GM19438 (cell line): ENCODE measurements around the gene COIL.

Experiments used
- ATAC-seq: cut with Tn5 transposase; IDR thresholded peaks from one replicate; pipeline ENCODE4 v1.9.1; 2021; ENCODE audit warnings: low read depth; ENCODE audit not compliant: unreplicated experiment

The COIL gene

GRCh38 chr17:56937687-56938086, 23.2 kb downstream of the COIL start:
- no peak for ATAC-seq

DNA sequence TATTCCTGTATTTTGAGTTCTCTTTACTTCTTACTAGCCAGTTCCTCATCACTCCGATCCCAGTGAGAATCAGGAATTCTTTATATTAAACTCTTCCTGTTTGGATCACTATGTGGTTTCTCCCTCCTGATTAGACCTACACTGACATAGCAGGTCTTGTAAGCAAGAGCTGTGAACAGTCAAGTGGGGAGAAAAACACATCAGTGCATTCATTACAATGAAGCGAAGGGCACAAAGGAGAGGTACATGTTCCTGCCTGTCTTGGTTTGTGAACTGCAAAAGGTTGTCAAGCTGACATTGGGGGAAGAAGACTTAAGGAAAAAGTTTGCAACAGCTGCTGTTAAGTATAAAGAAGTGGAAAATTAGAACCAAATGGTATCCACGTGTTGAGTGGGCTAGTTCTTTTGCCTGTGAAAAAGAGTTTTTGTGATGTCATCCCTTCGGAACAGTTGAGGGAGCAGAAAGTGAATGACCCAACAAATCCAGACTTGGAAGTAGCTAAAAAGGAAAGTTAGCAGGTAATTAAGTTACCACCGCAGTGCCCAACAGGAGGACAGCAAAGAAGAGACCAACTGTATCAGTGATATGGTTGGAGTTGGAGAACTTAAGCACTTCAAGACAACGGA, 24.0 kb downstream of the COIL start:
- no peak for ATAC-seq

GRCh38 chr17:56935461-56935860, 25.4 kb downstream of the COIL start:
- ATAC-seq, result no peak

GRCh38 chr17:56934280-56934679, 26.6 kb downstream of the COIL start:
- no peak for ATAC-seq

GRCh38 chr17:56933868-56934267, 27.0 kb downstream of the COIL start:
- no peak for ATAC-seq

DNA sequence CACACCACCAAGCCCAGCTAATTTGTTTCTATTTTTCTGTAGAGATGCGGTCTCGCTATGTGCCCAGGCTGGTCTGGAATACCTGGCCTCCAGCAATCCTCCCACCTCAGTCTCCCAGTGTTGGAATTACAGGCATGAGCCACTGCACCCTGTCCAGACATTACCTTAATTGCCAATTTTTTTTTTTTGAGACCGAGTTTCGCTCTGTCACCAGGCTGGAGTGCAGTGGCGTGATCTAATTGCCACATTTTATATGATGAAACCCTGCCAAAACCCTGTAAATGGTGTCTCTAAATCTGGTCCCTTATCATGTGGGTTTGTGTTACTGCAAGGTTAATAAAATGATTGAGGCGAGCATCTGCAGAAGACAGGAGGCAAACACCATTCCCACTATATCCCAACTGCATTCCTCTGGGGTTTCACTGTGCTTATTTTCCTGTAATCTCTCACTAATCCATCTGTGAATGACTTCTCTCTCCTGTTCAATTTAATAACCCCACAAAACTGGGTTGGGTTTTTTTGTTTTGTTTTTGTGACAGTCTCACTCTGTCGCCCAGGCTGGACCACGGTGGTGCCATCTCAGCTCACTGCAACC, 27.6 kb downstream of the COIL start:
- ATAC-seq, result no peak

DNA sequence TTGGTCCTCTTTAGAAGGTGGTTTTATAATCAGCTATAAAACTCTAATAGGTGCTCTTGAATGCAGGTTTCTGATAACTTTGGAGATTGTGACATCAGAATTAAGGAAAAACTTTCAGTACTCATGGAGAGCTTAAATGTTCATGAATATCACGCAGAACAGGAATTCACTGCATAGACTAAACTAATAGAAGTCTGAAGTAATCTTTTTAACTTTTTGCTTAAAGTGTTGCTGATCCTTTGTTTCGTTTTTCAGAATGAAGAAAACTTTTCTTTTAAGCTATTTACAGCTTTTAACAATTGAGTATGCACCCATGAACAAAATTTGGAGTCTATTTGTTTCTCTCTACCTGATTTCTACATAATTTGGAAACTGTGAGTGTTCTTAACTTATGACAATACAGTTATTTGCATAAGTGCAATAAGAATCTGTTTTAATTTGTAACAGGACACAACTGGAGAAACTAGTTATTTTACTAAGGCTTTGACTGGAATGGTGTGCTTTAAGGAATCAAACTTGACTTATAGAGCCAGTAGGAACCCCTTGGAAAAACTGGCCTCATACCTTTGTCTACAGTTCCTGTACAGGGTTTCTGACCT, 30.0 kb downstream of the COIL start:
- ATAC-seq, result no peak

- no peak for ATAC-seq
Measured at GRCh38 chr17:56929362-56929969, 31.4 kb downstream of the COIL start.

GRCh38 chr17:56928586-56928985, 32.3 kb downstream of the COIL start:
- ATAC-seq, result no peak

DNA sequence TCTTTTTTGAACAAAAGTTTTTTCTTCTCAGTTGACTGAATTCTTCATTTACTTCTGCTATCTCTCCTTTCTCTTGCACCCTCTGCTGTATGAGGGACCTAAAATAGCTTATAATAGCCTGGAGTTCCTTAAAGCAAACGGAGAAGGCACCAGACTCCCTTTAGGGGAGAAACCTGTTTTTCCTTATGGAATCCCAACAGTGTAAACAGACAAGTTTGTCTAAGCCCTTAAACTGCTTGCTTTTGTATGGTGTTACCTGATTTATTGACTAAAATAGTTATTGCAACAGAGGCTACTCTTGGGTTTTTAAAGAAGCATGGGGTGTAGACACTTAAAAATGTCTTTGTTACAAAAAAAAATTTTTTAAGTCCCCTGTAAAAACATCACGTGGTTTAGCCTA, 34.1 kb downstream of the COIL start:
- ATAC-seq, result no peak

- ATAC-seq, result no peak
Measured at GRCh38 chr17:56926270-56926669, 34.6 kb downstream of the COIL start.

GRCh38 chr17:56925088-56925487, 35.8 kb downstream of the COIL start:
- no peak for ATAC-seq

GRCh38 chr17:56919717-56920116, 41.1 kb downstream of the COIL start:
- no peak for ATAC-seq

DNA sequence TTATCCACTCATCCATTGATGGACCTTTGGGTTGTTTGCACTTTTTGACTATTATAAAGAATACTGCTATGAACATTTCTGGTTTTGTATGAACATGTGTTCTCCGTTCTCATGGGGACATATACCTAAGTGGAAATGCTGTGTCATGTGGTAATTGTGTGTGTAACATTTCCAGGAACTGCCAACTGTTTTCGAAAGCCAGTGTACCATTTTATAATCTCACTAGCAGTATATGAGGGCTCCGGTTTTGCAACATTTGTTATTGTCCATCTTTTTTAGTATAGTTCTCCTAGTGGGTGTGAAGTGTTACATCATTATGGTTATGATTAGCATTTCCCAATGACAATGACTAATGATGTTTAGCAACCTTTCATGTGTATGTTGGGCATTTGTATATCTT, 41.9 kb downstream of the COIL start:
- ATAC-seq, result no peak

DNA sequence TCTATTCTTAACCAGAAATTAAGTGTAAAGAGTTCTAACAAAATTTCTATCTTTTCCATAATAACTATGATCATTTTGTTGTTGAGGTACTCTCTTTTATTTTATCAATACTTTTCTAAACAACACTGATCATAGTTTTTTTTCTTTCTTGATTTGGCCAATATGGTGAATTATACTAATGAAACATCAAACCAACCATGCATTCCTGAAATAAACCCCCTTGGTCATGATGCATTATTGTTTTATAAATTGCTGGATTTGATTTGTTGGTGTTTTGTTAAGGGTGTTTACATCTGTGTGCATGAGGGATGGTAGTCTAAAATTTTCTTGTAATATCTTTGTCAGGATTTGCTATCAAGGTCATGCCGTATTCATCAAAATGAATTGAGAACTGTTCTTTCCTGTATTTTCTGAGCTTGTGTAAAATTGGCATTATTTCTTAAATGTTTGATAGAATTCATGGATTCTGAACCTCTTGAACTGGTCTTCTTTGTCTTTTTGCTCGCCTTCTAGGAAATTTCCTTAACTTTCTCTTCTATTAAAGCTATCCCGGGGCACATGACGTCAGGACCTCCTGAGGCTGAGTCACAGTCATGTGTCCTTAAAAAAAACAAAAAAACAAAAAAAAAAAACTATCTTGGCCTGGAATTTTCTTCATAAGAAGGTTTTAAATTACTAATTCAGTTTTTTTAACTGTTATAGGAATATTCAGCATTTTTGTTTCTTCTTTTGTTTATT, 43.1 kb downstream of the COIL start:
- ATAC-seq, result no peak

DNA sequence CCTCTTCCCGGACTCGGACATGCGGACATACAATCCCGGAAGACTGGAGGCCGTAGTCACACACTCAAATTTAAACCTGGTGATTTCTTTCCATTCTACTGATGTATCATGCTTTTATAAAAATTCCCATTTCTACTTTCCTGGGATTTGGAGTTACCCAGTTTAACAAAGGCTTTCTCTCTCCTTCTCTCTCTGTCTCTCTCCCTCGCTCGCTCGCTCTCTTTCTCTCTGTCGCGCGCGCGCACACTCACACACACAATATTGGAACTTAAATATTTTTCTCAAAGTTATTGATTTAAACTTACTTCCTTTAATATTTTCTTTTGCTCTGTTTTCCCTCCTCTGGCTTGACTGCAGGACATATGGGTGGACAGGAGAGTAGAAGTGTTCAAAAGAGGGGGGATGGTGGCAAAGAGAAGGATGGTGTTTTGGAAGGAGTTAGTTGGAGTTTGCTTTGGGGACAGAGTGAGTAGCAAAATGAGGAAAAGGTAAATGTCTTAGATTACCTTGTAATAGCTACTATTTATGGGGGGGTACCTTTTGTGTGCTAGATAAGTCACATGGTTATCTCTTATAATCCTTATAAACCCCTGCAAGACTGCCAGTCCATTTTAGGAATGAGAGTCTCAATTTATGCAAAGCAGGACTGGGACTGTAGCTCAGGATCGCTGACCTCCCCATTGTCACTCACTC, 46.1 kb downstream of the COIL start:
- no peak for ATAC-seq

DNA sequence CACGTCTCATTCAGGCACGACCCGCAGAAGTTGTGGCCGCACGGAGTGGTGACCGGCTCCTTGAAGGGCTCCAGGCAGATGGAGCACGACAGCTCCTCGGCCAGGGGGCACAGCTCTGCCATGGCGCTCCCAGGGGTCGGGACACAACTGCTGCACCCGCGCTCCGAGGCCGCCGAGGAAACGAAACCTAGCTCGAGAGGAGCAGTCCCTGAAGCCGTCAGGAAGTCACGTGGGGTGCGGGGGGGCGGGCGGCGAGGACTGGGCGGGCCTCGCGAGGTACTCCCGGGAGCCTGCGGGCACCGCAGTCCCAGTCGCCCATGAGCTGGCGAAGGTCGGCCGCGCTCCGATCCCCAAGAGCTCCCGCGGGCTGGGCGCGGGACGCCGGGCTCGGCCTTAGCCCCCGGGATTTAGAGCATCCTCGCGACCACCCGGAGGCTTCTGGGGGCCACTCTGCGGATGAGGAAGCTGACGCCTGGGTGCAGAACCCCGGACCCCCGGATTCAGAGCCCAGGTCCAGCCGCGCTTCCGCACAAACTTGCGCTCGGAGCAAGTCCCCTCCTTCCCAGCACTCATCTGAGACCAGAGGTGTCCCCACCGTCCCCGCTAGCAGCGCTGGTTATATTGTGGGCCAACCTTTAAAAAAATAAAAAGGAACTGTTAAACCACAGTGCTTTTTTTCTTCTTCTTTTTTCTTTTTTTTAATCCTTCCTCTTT, 46.8 kb downstream of the COIL start, which contains the start of gene TRIM25:
Gene TRIM25 (minus strand): TSS at position 183 of the 714 bp plus-strand sequence. CDS start 61 bp downstream, at position 122.
- ATAC-seq, result peak; percentile 67

DNA sequence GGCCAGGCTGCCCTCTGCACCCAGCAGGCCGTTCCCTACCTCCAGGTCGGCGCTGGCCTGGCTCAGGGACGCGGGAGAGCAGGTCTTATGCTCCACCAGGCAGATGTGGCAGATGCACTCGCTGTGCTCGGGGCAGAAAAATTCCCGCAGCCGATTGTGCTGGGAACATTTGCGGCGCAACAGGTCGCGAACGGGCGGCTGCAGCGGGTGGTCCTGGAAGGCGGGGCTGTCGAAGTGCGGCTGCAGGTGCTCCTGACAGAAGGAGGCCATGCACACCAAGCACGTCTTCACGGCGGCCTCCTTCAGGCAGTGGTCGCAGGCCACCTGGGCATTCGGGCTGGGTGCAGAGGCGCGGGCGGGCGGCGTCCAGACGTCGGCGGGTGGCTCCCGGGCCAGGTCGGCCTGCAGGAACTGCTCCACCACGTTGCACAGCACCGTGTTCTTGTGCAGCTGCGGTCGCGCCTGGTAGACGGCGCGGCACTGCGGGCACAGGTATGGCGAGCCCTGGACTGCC, 47.4 kb downstream of the COIL start:
- ATAC-seq, result peak; percentile 33

DNA sequence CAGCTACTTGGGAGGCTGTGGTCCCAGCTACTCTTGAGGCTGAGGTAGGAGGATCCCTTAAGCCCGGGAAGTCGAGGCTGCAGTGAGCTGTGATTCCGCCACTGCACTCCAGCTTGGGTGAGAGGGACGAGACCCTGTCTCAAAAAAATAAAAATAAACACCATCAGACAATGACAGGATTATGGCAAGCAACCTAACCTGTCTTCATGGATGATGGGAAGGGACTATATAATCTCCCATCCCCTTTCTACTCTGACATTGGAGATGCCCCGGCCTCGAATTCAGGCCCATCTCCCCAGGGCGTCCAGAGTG, 47.9 kb downstream of the COIL start:
- no peak for ATAC-seq
